Muscle layer of colon (tissue), 2 donors: ENCODE results near the gene MAX.

ENCODE experiments used
- H3K27ac ChIP-seq: one replicate; pipeline ENCODE4 v1.7.0; 2013; ENCODE audit warnings: low read depth, mild to moderate bottlenecking, low read length, moderate library complexity
- H3K27me3 ChIP-seq, 2 donors: one replicate each; pipeline ENCODE4 v1.7.0; 2013; ENCODE audit warnings: low read length in 2 of 2, mild to moderate bottlenecking in 2 of 2; ENCODE audit not compliant: insufficient read depth in 2 of 2, control insufficient read depth in 1 of 2
- H3K36me3 ChIP-seq: one replicate; pipeline ENCODE4 v1.7.0; 2013; ENCODE audit warnings: mild to moderate bottlenecking, low read length; ENCODE audit not compliant: insufficient read depth
- H3K4me1 ChIP-seq: one replicate; pipeline ENCODE4 v1.7.0; 2013; ENCODE audit warnings: mild to moderate bottlenecking, low read length; ENCODE audit not compliant: insufficient read depth
- H3K4me3 ChIP-seq, 2 donors: one replicate each; pipeline ENCODE4 v1.7.0; 2013; ENCODE audit warnings: low read length in 2 of 2, low read depth in 1 of 2, mild to moderate bottlenecking in 1 of 2, moderate library complexity in 1 of 2
- H3K9ac ChIP-seq: one replicate; pipeline ENCODE4 v1.7.0; 2013; ENCODE audit warnings: low read length
- H3K9me3 ChIP-seq: one replicate; pipeline ENCODE4 v1.7.0; 2013; ENCODE audit warnings: mild to moderate bottlenecking, low read length
- donor health status: abdominal sarcoma.
- donor health status: Adenocarcinoma of cecum.

Gene MAX

GRCh38 chr14:65132855-65133254 lies 30.5 kb upstream of the MAX start:
- Histone ChIP-seq H3K9me3 (no peaks in the 10 kb centered on the region), H3K27ac (no peak overlapping the region), H3K4me3 (no peak overlapping the region), H3K36me3 (no peaks in the 10 kb centered on the region), H3K9ac (no peak overlapping the region), H3K4me1 (no peaks in the 10 kb centered on the region), H3K27me3 (no peaks in the 10 kb centered on the region)

GRCh38 chr14:65131301-65131701 lies 29.0 kb upstream of the MAX start:
- Histone ChIP-seq H3K27me3 (no peaks in the 10 kb centered on the region), H3K9me3 (no peaks in the 10 kb centered on the region), H3K4me1 (no peaks in the 10 kb centered on the region), H3K36me3 (no peaks in the 10 kb centered on the region), H3K4me3 (no peak overlapping the region), H3K27ac (no peak overlapping the region), H3K9ac (no peak overlapping the region)

- H3K36me3 ChIP-seq: no peaks in the 10 kb centered on the region
- no peaks in the 10 kb centered on the region for H3K27me3 ChIP-seq
- H3K9ac ChIP-seq: no peak overlapping the region
- no peak overlapping the region for H3K27ac ChIP-seq
- H3K4me3 ChIP-seq: no peak overlapping the region
- no peaks in the 10 kb centered on the region for H3K4me1 ChIP-seq
- H3K9me3 ChIP-seq: no peaks in the 10 kb centered on the region
Observed at GRCh38 chr14:65128096-65128495, 25.8 kb upstream of the MAX start.

GRCh38 chr14:65117769-65118745 lies 15.7 kb upstream of the MAX start:
- no peaks in the 10 kb centered on the region for H3K4me1 ChIP-seq
- H3K9ac ChIP-seq: no peak overlapping the region
- no peaks in the 10 kb centered on the region for H3K9me3 ChIP-seq
- H3K27ac ChIP-seq: no peak overlapping the region
- no peaks in the 10 kb centered on the region for H3K27me3 ChIP-seq
- no peak overlapping the region for H3K4me3 ChIP-seq
- no peaks in the 10 kb centered on the region for H3K36me3 ChIP-seq

GRCh38 chr14:65115615-65116014 lies 13.3 kb upstream of the MAX start:
- Histone ChIP-seq H3K4me1 (no peaks in the 10 kb centered on the region), H3K4me3 (no peak overlapping the region), H3K9me3 (no peaks in the 10 kb centered on the region), H3K27me3 (no peaks in the 10 kb centered on the region), H3K36me3 (no peaks in the 10 kb centered on the region), H3K9ac (no peak overlapping the region), H3K27ac (no peak overlapping the region)

GRCh38 chr14:65110525-65110924 lies 8.2 kb upstream of the MAX start:
- no peak overlapping the region for H3K9ac ChIP-seq
- no peaks in the 10 kb centered on the region for H3K9me3 ChIP-seq
- no peak overlapping the region for H3K4me3 ChIP-seq
- H3K27me3 ChIP-seq: no peaks in the 10 kb centered on the region
- H3K27ac ChIP-seq: no peak overlapping the region
- no peaks in the 10 kb centered on the region for H3K4me1 ChIP-seq
- H3K36me3 ChIP-seq: no peaks in the 10 kb centered on the region

GRCh38 chr14:65109357-65109756 lies 7.0 kb upstream of the MAX start:
- H3K27ac ChIP-seq: no peak overlapping the region
- H3K9ac ChIP-seq: no peak overlapping the region
- no peak overlapping the region for H3K4me3 ChIP-seq
- H3K4me1 ChIP-seq: no peaks in the 10 kb centered on the region
- H3K9me3 ChIP-seq: no peaks in the 10 kb centered on the region
- H3K27me3 ChIP-seq: no peaks in the 10 kb centered on the region
- H3K36me3 ChIP-seq: no peaks in the 10 kb centered on the region

GRCh38 chr14:65107200-65107599 lies 4.9 kb upstream of the MAX start:
- Histone ChIP-seq H3K27ac (no peak overlapping the region), H3K9ac (no peak overlapping the region), H3K9me3 (no peaks in the 10 kb centered on the region)

GRCh38 chr14:65106736-65107135 lies 4.4 kb upstream of the MAX start:
- H3K9me3 ChIP-seq: no peaks in the 10 kb centered on the region
- no peaks in the 10 kb centered on the region for H3K36me3 ChIP-seq
- H3K4me3 ChIP-seq: no peak overlapping the region
- H3K4me1 ChIP-seq: peaks cover 4% of the 10 kb centered on the region
- H3K27ac ChIP-seq: no peak overlapping the region
- H3K9ac ChIP-seq: no peak overlapping the region
- no peaks in the 10 kb centered on the region for H3K27me3 ChIP-seq

More at GRCh38 chr14:65107200-65107599, 4.9 kb upstream of the MAX start:
- Histone ChIP-seq H3K4me3 (no peak overlapping the region), H3K4me1 (peaks cover 4% of the 10 kb centered on the region), H3K27me3 (no peaks in the 10 kb centered on the region), H3K36me3 (no peaks in the 10 kb centered on the region)

GRCh38 chr14:65106316-65106715 lies 4.0 kb upstream of the MAX start:
- Histone ChIP-seq H3K4me1 (peaks cover 5% of the 10 kb centered on the region), H3K9me3 (no peaks in the 10 kb centered on the region), H3K27me3 (no peaks in the 10 kb centered on the region), H3K4me3 (no peak overlapping the region), H3K9ac (no peak overlapping the region), H3K36me3 (no peaks in the 10 kb centered on the region), H3K27ac (no peak overlapping the region)

- Histone ChIP-seq H3K27ac (no peak overlapping the region), H3K9ac (no peak overlapping the region), H3K36me3 (no peaks in the 10 kb centered on the region)
Observed at GRCh38 chr14:65104791-65105190, 2.5 kb upstream of the MAX start.

More at GRCh38 chr14:65104791-65105190, 2.5 kb upstream of the MAX start:
- Histone ChIP-seq H3K4me3 (no peak overlapping the region), H3K4me1 (peaks cover 16% of the 10 kb centered on the region), H3K9me3 (no peaks in the 10 kb centered on the region), H3K27me3 (no peaks in the 10 kb centered on the region)
